Body of pancreas (tissue), 4 donors: Measurements from ENCODE around the gene CHAC1. TPM values are rescaled to one million over a fixed set of nuclear protein-coding genes. Genes with fewer than 3 reads are reported as not detected.

Source experiments
- ATAC-seq: fragments of 150-250 bp; one replicate; pipeline ENCODE4 v1.9.1; 2016
- DNase-seq, 4 donors: peaks; one replicate each; pipeline ENCODE4 v3.0.0-alpha.2; 2019
- H3K27ac ChIP-seq, 4 donors: fragments of 200-600 bp; sonication (generic); 1 replicate in 3 of 4; 2 replicates in 1 of 4; pipeline versions ENCODE4 v1.5.1 to v1.6.1; 2016 to 2019; ENCODE audit warnings: mild to moderate bottlenecking in 1 of 4, mixed read lengths in 1 of 4, moderate library complexity in 1 of 4
- H3K27me3 ChIP-seq, 2 donors: fragments of 200-600 bp; sonication (generic); one replicate each; pipeline ENCODE4 v1.6.0; 2016; ENCODE audit warnings: mild to moderate bottlenecking in 1 of 2
- H3K36me3 ChIP-seq, 2 donors: fragments of 200-600 bp; sonication (generic); replicated peaks in 1 of 2; 2 replicates each; pipeline ENCODE4 v1.5.1; 2016; ENCODE audit warnings: low read depth in 2 of 2; ENCODE audit not compliant: insufficient read depth in 1 of 2
- H3K4me1 ChIP-seq: fragments of 200-600 bp; sonication (generic); one replicate; pipeline ENCODE4 v1.6.0; 2016
- H3K4me3 ChIP-seq, 2 donors: fragments of 200-600 bp; sonication (generic); 1 replicate in 1 of 2; 2 replicates in 1 of 2; pipeline ENCODE4 v1.5.1; 2016 to 2019
- H3K9me3 ChIP-seq, 3 donors: fragments of 200-600 bp; sonication (generic); 1 replicate in 2 of 3; 2 replicates in 1 of 3; pipeline ENCODE4 v1.5.1; 2016
- POLR2A ChIP-seq, 3 donors: fragments of 450-650 bp; IDR thresholded peaks; one replicate each; pipeline ENCODE4 v1.6.1; 2016; ENCODE audit warnings: antibody characterized with exemption in 3 of 3, mild to moderate bottlenecking in 2 of 3
- WGBS, 2 donors: methylation state at CpG; one replicate each; pipeline ENCODE4 v1.1.5; 2017; 5-methylcytosine and 5-hydroxymethylcytosine counted together
- intact Hi-C: fragments of 100-400 bp; cut with DNase I; formaldehyde crosslinking; loops from one replicate; pipeline ENCODE4 v1.15.1; 2023
- total RNA-seq, 2 donors: library from RNA; depleted of rRNA; stranded (reverse); fragments of >200 nt; gene quantifications; one replicate each; pipeline ENCODE4 v1.1.0, GENCODE V29; 2016
- TF ChIP-seq, protein P1 (sequence below), 7 experiments: fragments of 450-650 bp in 4 of 7; fragments of 200-600 bp in 3 of 7; sonication (generic) in 3 of 7; IDR thresholded peaks; one replicate each; pipeline ENCODE4 v1.5.1; 2016 to 2019; ENCODE audit warnings: antibody characterized with exemption in 7 of 7

Gene CHAC1
- total RNA-seq, 2 donors from 2014 or later = 4.0 to 4.7 TPM

- intact Hi-C loops = no loop called here
- WGBS, 2 donors = 41 to 49% methylated on average over 9 to 11 of the region's 11 CpGs
Observed at GRCh38 chr15:40944510-40945296, 8.6 kb upstream of the CHAC1 start.

DNA sequence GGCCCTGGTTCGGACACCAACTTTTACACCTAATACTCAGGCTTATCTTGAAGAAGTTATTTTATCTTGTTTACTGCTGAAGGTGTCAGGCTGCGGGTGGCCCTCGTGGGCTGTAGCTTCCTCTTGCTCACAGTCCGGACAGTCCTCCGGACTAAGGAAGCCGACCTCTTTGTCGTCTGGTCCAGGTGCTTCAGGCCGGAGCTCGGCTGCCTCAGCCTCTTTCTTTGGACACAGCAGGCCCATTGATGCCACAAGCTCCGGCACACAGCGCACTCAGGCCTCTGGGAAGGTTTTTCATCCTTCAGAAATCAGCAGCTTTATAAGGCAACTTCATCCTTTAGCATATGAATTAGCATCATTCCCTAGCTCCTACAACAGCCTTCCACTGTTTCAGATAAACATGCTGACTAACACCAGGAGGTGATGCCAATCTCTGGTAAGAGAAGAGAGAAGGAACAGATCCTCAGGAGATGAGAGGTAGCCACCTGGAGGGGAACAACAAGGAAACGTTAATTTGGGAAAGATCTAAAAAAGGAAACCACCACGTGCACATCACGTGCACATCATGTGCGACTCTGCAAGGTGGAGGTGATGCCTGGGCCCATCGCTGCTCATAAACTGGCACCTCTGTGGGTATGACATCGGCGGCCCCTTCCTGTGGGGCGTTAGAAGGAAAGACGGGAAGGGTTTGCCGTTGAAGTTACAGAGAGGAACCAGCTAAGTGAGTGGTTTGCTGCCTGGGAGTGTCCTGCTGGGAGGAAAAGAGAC lies 4.4 kb upstream of the CHAC1 start:
- no peaks in the 10 kb centered on the region for H3K36me3 ChIP-seq
- 78 to 90% methylated on average over 21 of the region's 21 CpGs for WGBS, 2 donors
- TF ChIP-seq, protein P1, sequence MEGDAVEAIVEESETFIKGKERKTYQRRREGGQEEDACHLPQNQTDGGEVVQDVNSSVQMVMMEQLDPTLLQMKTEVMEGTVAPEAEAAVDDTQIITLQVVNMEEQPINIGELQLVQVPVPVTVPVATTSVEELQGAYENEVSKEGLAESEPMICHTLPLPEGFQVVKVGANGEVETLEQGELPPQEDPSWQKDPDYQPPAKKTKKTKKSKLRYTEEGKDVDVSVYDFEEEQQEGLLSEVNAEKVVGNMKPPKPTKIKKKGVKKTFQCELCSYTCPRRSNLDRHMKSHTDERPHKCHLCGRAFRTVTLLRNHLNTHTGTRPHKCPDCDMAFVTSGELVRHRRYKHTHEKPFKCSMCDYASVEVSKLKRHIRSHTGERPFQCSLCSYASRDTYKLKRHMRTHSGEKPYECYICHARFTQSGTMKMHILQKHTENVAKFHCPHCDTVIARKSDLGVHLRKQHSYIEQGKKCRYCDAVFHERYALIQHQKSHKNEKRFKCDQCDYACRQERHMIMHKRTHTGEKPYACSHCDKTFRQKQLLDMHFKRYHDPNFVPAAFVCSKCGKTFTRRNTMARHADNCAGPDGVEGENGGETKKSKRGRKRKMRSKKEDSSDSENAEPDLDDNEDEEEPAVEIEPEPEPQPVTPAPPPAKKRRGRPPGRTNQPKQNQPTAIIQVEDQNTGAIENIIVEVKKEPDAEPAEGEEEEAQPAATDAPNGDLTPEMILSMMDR (IDR thresholded peaks at IDR 0.05) = no peak
- TF ChIP-seq POLR2A (IDR thresholded peaks at IDR 0.05) = no peak
- no peaks in the 10 kb centered on the region for H3K27me3 ChIP-seq
- DNase-seq = no peak
- intact Hi-C loops = no loop called here
- peak overlapping the region; percentile 62 to 83 (median 73) for H3K27ac ChIP-seq
- H3K4me1 ChIP-seq = peaks cover 35% of the 10 kb centered on the region
- H3K4me3 ChIP-seq = no peak overlapping the region
- no peaks in the 10 kb centered on the region for H3K9me3 ChIP-seq
- ATAC-seq = no peak

More at GRCh38 chr15:40944510-40945296, 8.6 kb upstream of the CHAC1 start:
- Histone ChIP-seq H3K9me3 (no peaks in the 10 kb centered on the region), H3K27ac (no peak overlapping the region), H3K36me3 (no peaks in the 10 kb centered on the region), H3K4me3 (no peak overlapping the region), H3K27me3 (no peaks in the 10 kb centered on the region), H3K4me1 (peaks cover 34% of the 10 kb centered on the region)
- DNase-seq (no peak), ATAC-seq (no peak)
- no peak for TF ChIP-seq POLR2A (IDR thresholded peaks at IDR 0.05)
- TF ChIP-seq, protein P1 (IDR thresholded peaks at IDR 0.05) = no peak

DNA sequence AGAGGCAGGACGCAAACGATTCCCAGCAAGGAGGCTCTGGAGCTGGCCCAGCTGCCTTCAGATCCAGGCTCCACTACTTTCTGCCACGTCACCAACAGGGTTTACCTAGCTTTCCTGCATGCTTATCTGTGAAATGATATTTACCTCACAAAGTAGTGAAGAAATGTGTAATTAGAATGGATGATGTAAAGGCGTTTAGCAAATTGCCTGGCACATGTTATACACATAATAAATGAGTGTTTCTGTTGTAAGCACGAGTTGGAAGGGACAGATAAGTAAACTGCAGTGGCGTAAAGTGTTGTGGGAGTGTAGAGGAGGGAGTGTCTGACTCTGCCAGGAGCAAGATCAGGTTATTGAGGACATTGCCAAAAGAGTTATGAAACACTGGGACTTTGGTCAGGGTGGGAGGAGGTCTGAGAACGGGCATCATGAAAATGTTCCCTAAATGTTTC lies 3.5 kb upstream of the CHAC1 start:
- Histone ChIP-seq H3K4me1 (peaks cover 40% of the 10 kb centered on the region), H3K36me3 (no peaks in the 10 kb centered on the region), H3K9me3 (no peaks in the 10 kb centered on the region), H3K27me3 (no peaks in the 10 kb centered on the region), H3K4me3 (no peak overlapping the region), H3K27ac (peak overlapping the region; percentile 62 to 83 (median 73))
- ATAC-seq (peak; percentile 52), DNase-seq (peak; percentile 64 to 80 (median 76))
- intact Hi-C loops = no loop called here
- TF ChIP-seq, protein P1 (IDR thresholded peaks at IDR 0.05) = peak in 1 of 7 experiments; percentile 6
- peak in 1 of 3 donors; percentile 31 for TF ChIP-seq POLR2A (IDR thresholded peaks at IDR 0.05)
- 13 to 16% methylated on average over 7 of the region's 7 CpGs for WGBS, 2 donors

GRCh38 chr15:40951764-40952163 lies 1.5 kb upstream of the CHAC1 start:
- no peak overlapping the region for H3K4me3 ChIP-seq
- no peaks in the 10 kb centered on the region for H3K9me3 ChIP-seq
- no peaks in the 10 kb centered on the region for H3K36me3 ChIP-seq
- intact Hi-C loops = no loop called here
- no peak for TF ChIP-seq POLR2A (IDR thresholded peaks at IDR 0.05)
- TF ChIP-seq, protein P1 (IDR thresholded peaks at IDR 0.05) = no peak
- no peak for ATAC-seq
- H3K27ac ChIP-seq = peak overlapping the region in 3 of 4 donors; percentile 90 to 96 (median 93)
- H3K4me1 ChIP-seq = peaks cover 53% of the 10 kb centered on the region
- WGBS, 2 donors = 54 to 66% methylated on average over 4 of the region's 4 CpGs
- DNase-seq = no peak
- H3K27me3 ChIP-seq = no peaks in the 10 kb centered on the region
